ENCODE data around the gene DST.

DNA sequence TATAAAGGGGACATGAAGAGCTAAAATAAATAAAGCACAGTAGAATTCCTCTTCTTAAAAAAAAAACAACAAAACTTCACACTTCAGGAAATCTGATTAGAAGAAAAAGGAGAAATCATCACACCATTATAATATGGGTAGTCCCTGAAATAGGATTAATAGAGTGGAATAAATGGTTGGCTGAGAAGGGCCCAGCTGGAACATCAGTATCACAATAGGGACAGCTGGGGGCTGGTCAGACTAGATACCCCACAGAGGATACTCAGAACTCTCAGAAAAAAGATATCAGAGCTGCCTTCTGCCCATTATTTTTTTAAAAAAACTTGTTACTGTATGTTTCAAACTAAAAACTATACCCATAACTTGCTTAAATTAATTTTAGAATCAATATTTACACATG, 75.2 kb downstream of the DST start:
- TF ChIP-seq, protein P1, sequence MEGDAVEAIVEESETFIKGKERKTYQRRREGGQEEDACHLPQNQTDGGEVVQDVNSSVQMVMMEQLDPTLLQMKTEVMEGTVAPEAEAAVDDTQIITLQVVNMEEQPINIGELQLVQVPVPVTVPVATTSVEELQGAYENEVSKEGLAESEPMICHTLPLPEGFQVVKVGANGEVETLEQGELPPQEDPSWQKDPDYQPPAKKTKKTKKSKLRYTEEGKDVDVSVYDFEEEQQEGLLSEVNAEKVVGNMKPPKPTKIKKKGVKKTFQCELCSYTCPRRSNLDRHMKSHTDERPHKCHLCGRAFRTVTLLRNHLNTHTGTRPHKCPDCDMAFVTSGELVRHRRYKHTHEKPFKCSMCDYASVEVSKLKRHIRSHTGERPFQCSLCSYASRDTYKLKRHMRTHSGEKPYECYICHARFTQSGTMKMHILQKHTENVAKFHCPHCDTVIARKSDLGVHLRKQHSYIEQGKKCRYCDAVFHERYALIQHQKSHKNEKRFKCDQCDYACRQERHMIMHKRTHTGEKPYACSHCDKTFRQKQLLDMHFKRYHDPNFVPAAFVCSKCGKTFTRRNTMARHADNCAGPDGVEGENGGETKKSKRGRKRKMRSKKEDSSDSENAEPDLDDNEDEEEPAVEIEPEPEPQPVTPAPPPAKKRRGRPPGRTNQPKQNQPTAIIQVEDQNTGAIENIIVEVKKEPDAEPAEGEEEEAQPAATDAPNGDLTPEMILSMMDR (IDR thresholded peaks at IDR 0.05; ENCODE audit: poor library complexity), result no peak
- TF ChIP-seq EZH2 (IDR thresholded peaks at IDR 0.05; ENCODE audit: borderline replicate concordance) (no peak), EZH2phosphoT487 (IDR thresholded peaks at IDR 0.05; ENCODE audit: low read depth, severe bottlenecking, unreplicated experiment) (no peak)

All from hepatocyte (in vitro differentiated cells).